Fibroblast of skin of right biceps (primary cell): Measurements from ENCODE around the gene LMX1A.

ENCODE experiments used
- DNase-seq: peaks from one replicate; pipeline ENCODE4 v3.0.0-alpha.2; 2013

Gene LMX1A

GRCh38 chr1:165316153-165316772 lies 40.3 kb downstream of the LMX1A start:
- DNase-seq, result no peak

GRCh38 chr1:165315481-165315880 lies 41.0 kb downstream of the LMX1A start:
- no peak for DNase-seq

- no peak for DNase-seq
Observed at GRCh38 chr1:165313903-165314302, 42.6 kb downstream of the LMX1A start.

GRCh38 chr1:165312591-165312990 lies 43.9 kb downstream of the LMX1A start:
- DNase-seq, result no peak

GRCh38 chr1:165306543-165307434 lies 49.7 kb downstream of the LMX1A start:
- no peak for DNase-seq

DNA sequence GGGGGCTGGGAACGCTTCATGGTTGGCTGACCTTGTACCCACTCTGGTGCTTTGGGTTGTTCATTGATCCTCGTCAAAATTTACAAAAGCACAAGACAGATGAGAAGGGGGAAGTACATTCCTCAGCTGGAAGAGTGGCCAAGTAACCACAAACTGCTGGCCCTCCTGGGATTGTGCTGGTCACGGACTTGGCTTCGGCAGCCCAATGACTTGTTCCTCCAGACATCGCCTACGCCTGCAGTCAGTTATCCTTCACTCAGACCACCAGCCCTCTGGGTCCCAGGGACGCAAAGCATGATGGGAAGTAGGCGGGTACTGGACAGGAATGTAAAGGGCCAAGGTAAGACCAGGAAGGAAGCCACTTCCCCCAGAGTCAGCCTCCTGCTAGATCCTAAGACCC lies 53.1 kb downstream of the LMX1A start:
- no peak for DNase-seq

DNA sequence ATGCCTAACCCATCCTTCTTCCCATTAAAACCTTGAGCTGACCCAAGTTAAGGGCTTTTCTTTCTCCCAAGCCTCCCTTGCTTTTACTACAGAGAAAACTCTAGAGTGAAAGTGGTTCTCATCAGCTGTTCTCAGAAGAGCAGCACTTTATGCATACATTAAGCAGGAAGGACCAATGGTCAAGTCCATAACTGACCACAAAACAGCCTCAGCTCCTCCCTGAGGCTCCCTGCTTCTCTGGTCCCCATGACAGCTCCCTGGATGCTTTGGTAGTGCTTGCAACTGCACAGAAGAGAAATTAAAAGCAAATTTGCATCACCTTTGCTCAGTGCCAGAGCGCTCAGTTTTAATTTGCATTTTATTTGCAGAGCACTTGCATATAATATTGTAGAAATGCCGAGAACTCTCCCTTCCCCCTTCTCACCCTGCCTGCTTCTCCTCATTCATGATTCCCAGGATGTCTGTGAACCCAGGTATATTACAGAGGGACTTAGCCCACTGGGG lies 56.1 kb downstream of the LMX1A start:
- DNase-seq, result no peak

GRCh38 chr1:165298203-165298820 lies 58.2 kb downstream of the LMX1A start:
- no peak for DNase-seq

DNA sequence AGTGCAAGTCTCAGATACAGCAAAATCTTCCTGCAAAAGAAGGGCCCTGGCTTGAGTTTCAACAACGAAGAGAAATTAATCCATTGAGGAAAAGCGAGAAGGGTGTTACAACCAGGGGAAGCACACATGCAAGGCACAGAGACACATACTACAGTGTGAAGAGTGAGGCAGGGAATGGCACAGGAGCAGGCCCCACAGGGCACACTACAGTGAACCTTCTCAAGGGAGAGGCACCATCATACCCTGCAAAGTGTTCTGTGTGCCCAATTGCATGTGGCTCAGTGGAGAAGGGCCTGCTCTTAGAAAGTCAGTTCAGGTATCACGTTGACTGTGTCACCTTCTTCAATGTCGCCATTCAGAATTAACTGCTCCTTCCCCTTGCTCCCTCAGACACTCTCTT lies 60.3 kb downstream of the LMX1A start:
- no peak for DNase-seq

DNA sequence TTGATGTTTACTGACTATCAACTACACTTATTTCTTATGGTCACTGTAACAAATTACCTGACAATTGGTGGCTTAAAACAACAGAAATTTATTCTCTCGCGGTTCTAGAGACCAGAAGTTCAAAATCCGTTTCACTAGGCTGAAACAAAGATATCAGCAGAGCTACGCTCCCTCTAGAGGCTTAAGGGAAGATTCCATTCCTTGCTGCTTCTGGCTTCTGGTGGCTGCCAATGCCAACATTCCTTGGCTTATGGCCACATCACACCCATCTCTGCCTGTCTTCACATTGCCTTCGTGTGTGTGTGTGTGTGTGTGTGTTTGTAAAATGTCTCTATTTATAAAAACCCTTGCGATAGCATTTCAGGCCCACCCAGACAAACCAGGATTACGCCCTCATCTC lies 66.4 kb downstream of the LMX1A start:
- peak; percentile 8 for DNase-seq

GRCh38 chr1:165289556-165289955 lies 67.0 kb downstream of the LMX1A start:
- no peak for DNase-seq

DNA sequence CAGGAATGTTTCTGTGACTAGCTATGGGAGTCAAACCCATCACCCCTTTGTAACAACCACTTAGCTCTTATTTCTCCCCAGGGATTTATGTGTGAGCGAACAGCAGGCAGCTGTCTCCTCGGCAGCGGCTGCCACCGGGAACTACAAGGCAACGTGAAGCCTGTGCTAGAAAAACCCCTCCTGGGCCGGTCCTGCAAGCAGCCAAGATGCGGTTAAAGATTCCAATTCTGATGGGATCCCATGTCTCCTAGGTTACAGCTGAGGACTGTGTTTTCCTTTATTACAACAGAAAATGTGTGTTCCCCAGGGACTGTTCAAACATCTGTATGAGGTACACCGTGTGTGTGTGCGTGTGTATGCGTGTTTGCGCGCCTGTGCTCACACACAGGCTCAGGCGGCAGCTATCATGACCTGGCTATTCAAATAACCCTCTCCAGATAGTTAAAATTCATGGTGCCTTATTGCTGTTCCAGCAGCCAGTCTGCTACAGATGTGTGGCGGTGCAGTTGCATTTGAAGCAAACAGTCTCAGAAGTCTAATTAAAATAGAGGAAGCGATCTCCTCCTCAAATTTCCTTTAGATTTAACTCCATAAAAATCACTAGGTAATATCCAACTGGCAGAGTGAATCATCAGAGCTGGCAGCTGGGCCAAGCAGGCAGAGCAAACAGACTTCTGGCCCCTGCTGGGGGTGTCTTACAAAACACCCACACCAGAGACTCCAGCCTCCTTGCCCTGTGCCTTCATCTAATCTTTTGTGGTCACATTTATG lies 68.0 kb downstream of the LMX1A start:
- peak; percentile 2 for DNase-seq

GRCh38 chr1:165287781-165288180 lies 68.7 kb downstream of the LMX1A start:
- DNase-seq, result no peak

DNA sequence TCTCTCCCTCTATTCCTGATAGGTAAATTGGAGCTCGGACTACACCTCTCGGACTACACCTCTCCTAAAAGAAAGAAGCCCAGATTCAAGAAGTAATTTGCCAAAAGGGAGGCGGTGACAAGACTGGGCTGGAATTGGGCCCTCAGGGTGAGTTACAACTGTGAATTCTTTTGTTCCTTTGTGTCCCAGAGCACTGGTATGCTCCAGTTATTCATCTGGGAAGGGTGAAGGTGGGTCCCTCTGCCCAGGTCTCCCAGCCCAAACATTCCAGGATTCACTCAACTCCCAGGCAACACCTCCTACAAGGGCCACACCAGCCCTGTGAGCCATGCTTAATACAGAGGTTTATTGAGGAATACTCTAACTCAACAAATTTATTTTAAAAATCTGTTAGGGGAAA lies 69.2 kb downstream of the LMX1A start:
- DNase-seq, result no peak

GRCh38 chr1:165284454-165284853 lies 72.1 kb downstream of the LMX1A start:
- no peak for DNase-seq

- DNase-seq, result no peak
Observed at GRCh38 chr1:165281207-165281901, 75.2 kb downstream of the LMX1A start.

DNA sequence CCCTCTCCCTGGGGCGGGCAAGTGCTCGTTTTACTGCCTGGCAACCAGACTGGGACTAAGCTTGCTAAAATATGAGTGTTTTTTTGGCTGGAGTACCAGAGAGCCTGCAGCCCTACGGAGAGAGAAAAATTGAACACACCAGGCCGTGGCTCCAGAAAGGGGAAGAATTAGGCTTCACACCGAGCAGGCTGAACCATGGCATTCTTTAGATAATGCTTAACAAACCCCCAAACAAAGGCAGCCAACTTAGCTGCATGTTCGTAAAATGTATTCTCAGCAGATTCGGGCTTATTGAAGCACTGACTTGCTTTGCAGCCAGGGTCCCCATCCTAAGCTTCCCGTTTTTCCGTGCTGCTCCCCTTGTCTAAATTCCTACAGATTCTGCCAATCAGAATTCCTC lies 76.6 kb downstream of the LMX1A start:
- DNase-seq, result no peak

- DNase-seq, result no peak
Observed at GRCh38 chr1:165276314-165276713, 80.2 kb downstream of the LMX1A start.

DNA sequence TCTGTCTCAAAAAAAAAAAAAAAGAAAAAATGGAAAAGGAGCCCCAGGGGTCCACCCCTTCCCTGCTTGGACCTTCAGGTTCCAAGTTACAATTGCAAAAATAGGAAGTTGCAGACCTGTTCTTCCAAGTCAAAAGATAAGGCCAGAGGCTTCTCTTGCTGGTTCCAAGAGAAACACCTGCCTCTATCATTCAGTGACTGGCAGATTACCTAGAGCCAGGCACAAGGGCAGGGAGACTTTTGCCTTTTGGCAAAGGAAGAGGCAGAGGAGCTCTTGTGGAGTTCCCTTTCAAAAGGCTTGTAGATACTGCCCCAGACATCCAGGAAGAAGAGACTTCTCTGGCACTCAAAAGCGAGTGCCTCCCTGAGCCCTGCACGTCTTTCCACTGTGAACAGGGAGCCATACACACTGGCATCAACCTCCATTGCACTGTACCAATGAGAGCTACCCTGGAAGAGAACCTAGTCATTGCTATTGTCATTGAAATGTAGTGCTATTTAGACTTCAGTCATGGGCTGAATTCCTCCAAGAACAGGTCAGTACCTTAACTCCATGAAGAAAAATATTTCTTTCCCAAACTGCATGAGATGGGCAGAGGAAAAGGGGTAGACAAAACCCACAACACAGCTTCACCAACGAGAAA lies 91.2 kb downstream of the LMX1A start:
- no peak for DNase-seq

DNA sequence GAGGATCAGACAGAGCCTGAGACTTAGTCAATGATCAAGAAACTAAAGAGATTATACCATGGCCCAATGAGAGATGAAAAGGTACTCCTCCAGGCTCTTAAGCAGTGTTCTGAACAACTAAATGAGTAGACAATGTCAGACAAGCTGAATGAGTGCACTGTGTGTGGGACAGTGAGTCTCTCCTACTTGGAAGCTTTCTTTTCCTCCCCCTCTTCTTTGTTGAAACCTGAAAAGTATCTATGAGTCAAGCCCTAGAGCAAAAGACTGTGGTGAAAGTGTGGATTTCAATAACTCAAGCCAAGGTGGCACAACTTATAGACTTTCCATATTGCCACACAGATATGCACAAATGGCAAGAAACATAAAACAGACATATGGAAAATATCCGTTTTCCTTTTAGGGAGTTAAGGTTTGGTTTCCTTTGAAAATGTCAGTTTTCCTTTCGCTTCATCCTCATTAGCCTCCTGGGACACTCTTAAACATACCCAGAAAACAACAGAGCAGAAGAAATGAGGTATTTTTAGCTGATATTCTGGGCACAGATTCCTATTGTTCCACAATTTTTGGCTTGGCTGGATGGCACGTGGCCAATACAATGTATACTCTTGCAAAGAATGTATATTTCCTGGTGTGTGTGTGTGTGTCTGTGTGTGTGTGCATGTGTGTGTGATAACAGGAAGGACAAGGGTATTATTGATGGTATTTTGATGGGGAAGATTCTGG lies 96.6 kb downstream of the LMX1A start:
- DNase-seq, result peak; percentile 2

DNA sequence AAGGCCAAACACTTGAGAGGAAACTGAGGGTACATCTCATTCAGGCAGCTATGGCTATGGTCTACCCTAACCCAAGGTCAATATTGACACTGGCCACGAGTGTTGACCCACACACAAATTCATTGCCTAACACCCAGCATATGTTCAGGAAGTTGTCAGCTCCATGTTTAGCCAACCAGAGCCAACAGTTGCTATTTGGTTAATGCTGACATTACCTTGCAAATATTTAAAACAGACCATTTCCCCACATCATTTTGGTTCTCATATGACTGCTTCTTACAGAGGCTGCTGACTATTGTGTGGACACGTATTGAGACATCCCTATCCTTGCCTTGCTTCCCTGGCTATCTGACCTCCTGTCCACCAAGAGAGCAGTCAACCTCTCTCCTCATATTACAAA lies 97.3 kb downstream of the LMX1A start:
- no peak for DNase-seq
